Sigmoid colon (tissue), 7 donors: ENCODE results near the gene THSD7A. TPM values are rescaled to one million over a fixed set of nuclear protein-coding genes. Genes with fewer than 3 reads are reported as not detected.

ENCODE experiments used
- DNase-seq: peaks from one replicate; pipeline ENCODE4 v3.0.0-alpha.2; 2019
- H3K27ac ChIP-seq, 4 donors: fragments of 200-600 bp; sonication (generic); one replicate each; pipeline ENCODE4 v1.5.1; 2016 to 2019; ENCODE audit warnings: mild to moderate bottlenecking in 1 of 4
- H3K27me3 ChIP-seq, 3 donors: fragments of 200-600 bp; sonication (generic); one replicate each; pipeline ENCODE4 v1.5.1; 2019; ENCODE audit warnings: mild to moderate bottlenecking in 1 of 3
- H3K36me3 ChIP-seq, 4 donors: fragments of 200-600 bp; sonication (generic); one replicate each; pipeline ENCODE4 v1.5.1; 2016 to 2019
- H3K4me1 ChIP-seq, 4 donors: fragments of 200-600 bp; sonication (generic); one replicate each; pipeline ENCODE4 v1.5.1; 2017 to 2019
- H3K4me3 ChIP-seq, 4 donors: fragments of 200-600 bp; sonication (generic); one replicate each; pipeline ENCODE4 v1.5.1; 2017 to 2019; ENCODE audit warnings: mild to moderate bottlenecking in 2 of 4, moderate library complexity in 1 of 4
- H3K9me3 ChIP-seq, 4 donors: fragments of 200-600 bp in 3 of 4; sonication (generic) in 3 of 4; one replicate each; pipeline versions ENCODE4 v1.5.1 to v1.6.1; 2013 to 2019
- EP300 ChIP-seq, 4 donors: sonication (generic); formaldehyde crosslinking; IDR thresholded peaks; one replicate each; pipeline ENCODE4 v1.6.1; 2017; ENCODE audit warnings: antibody characterized with exemption in 4 of 4
- POLR2A ChIP-seq, 2 donors: fragments of 450-650 bp; IDR thresholded peaks; one replicate each; pipeline ENCODE4 v1.6.1; 2016; ENCODE audit warnings: antibody characterized with exemption in 2 of 2, mild to moderate bottlenecking in 2 of 2, moderate library complexity in 2 of 2
- POLR2AphosphoS5 ChIP-seq, 4 donors: sonication (generic); formaldehyde crosslinking; IDR thresholded peaks; one replicate each; pipeline ENCODE4 v1.6.1; 2017; ENCODE audit warnings: antibody characterized with exemption in 4 of 4
- WGBS, 2 donors: extraction: QIAGEN DNeasy Blood & Tissue Kit; methylation state at CpG; one replicate each; pipeline ENCODE4 v1.1.7; 2013; 5-methylcytosine and 5-hydroxymethylcytosine counted together
- intact Hi-C: fragments of 100-400 bp; cut with DNase I; formaldehyde crosslinking; loops from one replicate; pipeline ENCODE4 v1.15.1; 2023
- polyA plus RNA-seq, 3 donors: library from polyadenylated mRNA; stranded (reverse); fragments of 200-250 nt; gene quantifications; one replicate each; pipeline ENCODE4 v1.2.3, GENCODE V29; 2013
- total RNA-seq, 4 donors: library from RNA; depleted of rRNA; stranded (reverse); fragments of >200 nt; gene quantifications; one replicate each; pipeline ENCODE4 v1.1.0, GENCODE V29; 2016
- TF ChIP-seq, protein P1 (sequence below), 4 experiments: fragments of 450-650 bp in 3 of 4; fragments of 200-600 bp in 1 of 4; IDR thresholded peaks; one replicate each; pipeline ENCODE4 v1.5.1; 2016 to 2019; ENCODE audit warnings: antibody characterized with exemption in 4 of 4, mild to moderate bottlenecking in 3 of 4, moderate library complexity in 2 of 4
- donor health status: healthy with polysubstance abuse.
- donor health status: Bipolar disorder and iron deficiency.
- donor health status: healthy.

Gene THSD7A
- total and polyA plus RNA-seq, 7 donors: under 0.01 to 6.9 (median 5.0) TPM

GRCh38 chr7:11642276-11642675 is 189.7 kb downstream of the THSD7A start:
- DNase-seq: no peak
- no peaks in the 10 kb centered on the region for H3K9me3 ChIP-seq
- peaks cover 0 to 6% (median 0%) of the 10 kb centered on the region in 4 donors for H3K4me1 ChIP-seq
- no peaks in the 10 kb centered on the region for H3K36me3 ChIP-seq
- H3K4me3 ChIP-seq: no peak overlapping the region
- H3K27me3 ChIP-seq: no peaks in the 10 kb centered on the region
- TF ChIP-seq POLR2AphosphoS5 (IDR thresholded peaks at IDR 0.05) (no peak), EP300 (IDR thresholded peaks at IDR 0.05) (no peak), POLR2A (IDR thresholded peaks at IDR 0.05) (no peak)
- TF ChIP-seq, protein P1, sequence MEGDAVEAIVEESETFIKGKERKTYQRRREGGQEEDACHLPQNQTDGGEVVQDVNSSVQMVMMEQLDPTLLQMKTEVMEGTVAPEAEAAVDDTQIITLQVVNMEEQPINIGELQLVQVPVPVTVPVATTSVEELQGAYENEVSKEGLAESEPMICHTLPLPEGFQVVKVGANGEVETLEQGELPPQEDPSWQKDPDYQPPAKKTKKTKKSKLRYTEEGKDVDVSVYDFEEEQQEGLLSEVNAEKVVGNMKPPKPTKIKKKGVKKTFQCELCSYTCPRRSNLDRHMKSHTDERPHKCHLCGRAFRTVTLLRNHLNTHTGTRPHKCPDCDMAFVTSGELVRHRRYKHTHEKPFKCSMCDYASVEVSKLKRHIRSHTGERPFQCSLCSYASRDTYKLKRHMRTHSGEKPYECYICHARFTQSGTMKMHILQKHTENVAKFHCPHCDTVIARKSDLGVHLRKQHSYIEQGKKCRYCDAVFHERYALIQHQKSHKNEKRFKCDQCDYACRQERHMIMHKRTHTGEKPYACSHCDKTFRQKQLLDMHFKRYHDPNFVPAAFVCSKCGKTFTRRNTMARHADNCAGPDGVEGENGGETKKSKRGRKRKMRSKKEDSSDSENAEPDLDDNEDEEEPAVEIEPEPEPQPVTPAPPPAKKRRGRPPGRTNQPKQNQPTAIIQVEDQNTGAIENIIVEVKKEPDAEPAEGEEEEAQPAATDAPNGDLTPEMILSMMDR (IDR thresholded peaks at IDR 0.05): no peak
- no peak overlapping the region for H3K27ac ChIP-seq
- intact Hi-C loops: no loop called here

- no peaks in the 10 kb centered on the region for H3K9me3 ChIP-seq
- H3K4me1 ChIP-seq: peaks cover 0 to 6% (median 0%) of the 10 kb centered on the region in 4 donors
- intact Hi-C loops: no loop called here
- WGBS, 2 donors: 59 to 69% methylated on average over 4 of the region's 4 CpGs
- H3K27ac ChIP-seq: no peak overlapping the region
- TF ChIP-seq, protein P1 (IDR thresholded peaks at IDR 0.05): no peak
- TF ChIP-seq POLR2A (IDR thresholded peaks at IDR 0.05) (no peak), EP300 (IDR thresholded peaks at IDR 0.05) (no peak), POLR2AphosphoS5 (IDR thresholded peaks at IDR 0.05) (no peak)
- no peaks in the 10 kb centered on the region for H3K36me3 ChIP-seq
- no peak for DNase-seq
- no peak overlapping the region for H3K4me3 ChIP-seq
- no peaks in the 10 kb centered on the region for H3K27me3 ChIP-seq
Measured at GRCh38 chr7:11638011-11638774, 193.8 kb downstream of the THSD7A start.

DNA sequence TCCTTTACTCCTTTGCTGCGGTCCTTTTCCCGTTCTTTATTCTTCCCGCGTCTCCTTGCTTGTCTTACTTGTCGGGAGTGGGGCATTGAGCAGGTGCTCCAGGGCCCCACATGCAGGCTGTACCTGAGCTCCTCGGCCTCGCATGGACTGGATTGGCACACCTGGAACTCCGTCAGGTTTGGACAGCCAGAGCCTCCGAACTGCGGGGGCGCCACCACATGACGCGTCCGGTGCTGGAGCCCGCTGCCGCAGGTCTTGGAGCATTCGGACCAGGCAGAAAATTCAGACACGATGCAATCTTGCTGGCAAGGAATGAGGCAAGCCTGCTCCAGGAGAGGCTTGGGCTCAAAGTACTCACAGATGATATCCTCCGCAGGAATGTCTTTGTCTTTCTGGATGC is 195.7 kb downstream of the THSD7A start:
- DNase-seq: no peak
- TF ChIP-seq POLR2A (IDR thresholded peaks at IDR 0.05): no peak
- TF ChIP-seq POLR2AphosphoS5 (IDR thresholded peaks at IDR 0.05): no peak
- TF ChIP-seq, protein P1 (IDR thresholded peaks at IDR 0.05): no peak
- TF ChIP-seq EP300 (IDR thresholded peaks at IDR 0.05): no peak
- Histone ChIP-seq H3K27ac (no peak overlapping the region), H3K4me3 (no peak overlapping the region), H3K4me1 (no peaks in the 10 kb centered on the region), H3K27me3 (no peaks in the 10 kb centered on the region), H3K9me3 (no peaks in the 10 kb centered on the region), H3K36me3 (no peaks in the 10 kb centered on the region)
- intact Hi-C loops: no loop called here
- 97% methylated on average over 19 of the region's 19 CpGs for WGBS, 2 donors

DNA sequence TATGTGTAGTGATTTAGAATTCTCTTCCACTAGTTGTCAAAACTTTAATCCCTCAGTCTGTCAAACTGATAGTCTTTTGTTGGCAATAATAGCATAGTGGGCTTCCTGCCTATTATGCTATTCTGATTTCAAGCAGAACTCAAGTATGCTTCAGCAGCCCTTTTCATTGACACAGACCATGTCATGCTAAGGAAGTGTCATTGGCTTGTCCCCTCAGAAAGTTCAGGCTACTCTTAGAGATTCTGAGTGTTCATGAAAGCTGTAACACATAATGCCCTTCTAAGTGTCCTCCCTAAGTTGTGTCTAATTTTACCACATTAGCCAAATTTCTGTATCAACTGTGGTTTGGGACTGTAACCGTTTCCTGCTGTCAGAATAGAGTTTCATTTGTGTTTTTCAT is 198.7 kb downstream of the THSD7A start:
- Histone ChIP-seq H3K9me3 (no peaks in the 10 kb centered on the region), H3K27ac (no peak overlapping the region), H3K4me1 (no peaks in the 10 kb centered on the region), H3K27me3 (no peaks in the 10 kb centered on the region), H3K4me3 (no peak overlapping the region), H3K36me3 (no peaks in the 10 kb centered on the region)
- 81% methylated on average over 1 of the region's 1 CpG for WGBS, 2 donors
- intact Hi-C loops: no loop called here
- DNase-seq: no peak
- TF ChIP-seq POLR2A (IDR thresholded peaks at IDR 0.05): no peak
- no peak for TF ChIP-seq POLR2AphosphoS5 (IDR thresholded peaks at IDR 0.05)
- TF ChIP-seq EP300 (IDR thresholded peaks at IDR 0.05): no peak
- TF ChIP-seq, protein P1 (IDR thresholded peaks at IDR 0.05): no peak

DNA sequence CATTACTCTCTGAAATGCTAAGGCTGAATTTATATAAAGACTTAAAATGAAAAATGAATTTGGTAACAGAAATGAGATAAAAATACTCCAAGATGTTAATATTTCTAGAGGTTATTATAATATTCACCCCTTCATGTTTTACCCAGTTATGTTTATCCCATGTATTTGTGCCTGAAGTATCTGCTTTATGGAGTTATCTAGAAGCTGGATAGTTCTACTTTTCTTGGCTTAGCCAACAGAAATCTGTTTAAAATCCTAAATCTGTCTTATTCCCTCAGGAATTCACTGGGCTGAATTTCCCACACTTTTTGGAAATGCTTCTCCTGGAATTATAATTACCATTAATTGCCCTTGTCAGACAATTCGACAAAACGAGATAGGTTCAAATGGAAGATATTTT is 201.6 kb downstream of the THSD7A start:
- intact Hi-C loops: no loop called here
- Histone ChIP-seq H3K27me3 (no peaks in the 10 kb centered on the region), H3K4me1 (no peaks in the 10 kb centered on the region), H3K36me3 (no peaks in the 10 kb centered on the region), H3K9me3 (no peaks in the 10 kb centered on the region), H3K4me3 (no peak overlapping the region), H3K27ac (no peak overlapping the region)
- TF ChIP-seq, protein P1 (IDR thresholded peaks at IDR 0.05): no peak
- TF ChIP-seq POLR2AphosphoS5 (IDR thresholded peaks at IDR 0.05) (no peak), EP300 (IDR thresholded peaks at IDR 0.05) (no peak), POLR2A (IDR thresholded peaks at IDR 0.05) (no peak)
- WGBS, 2 donors: 81 to 87% methylated on average over 2 of the region's 2 CpGs
- no peak for DNase-seq
